ENCODE measurements around the gene IL1RL1.

DNA sequence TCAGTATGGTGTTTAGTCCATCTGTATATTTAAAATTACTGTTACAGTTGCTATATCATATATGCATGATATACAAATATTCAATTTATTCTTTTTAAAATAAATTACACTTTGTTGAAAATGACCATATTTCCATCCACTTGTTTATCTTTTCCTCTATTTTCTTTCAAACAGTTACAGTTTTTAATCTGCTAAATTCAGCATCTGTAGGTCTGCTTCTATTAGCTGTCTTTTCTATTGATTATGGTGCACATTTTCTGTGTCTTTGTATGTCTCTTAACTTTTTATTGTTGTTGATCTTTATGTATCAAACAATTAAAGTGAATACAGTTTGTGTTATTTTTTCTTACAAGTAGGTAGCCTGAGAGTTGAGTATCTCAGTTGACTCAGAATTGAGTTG is 72.4 kb downstream of the IL1RL1 start:
- TF ChIP-seq NRF1 (IDR thresholded peaks at IDR 0.05; ENCODE audit: low read depth, low read length) (no peak), TAF1 (IDR thresholded peaks at IDR 0.05; ENCODE audit: borderline replicate concordance, low read depth, low read length) (no peak)

Measured in SK-N-SH (cell line).